GM23338 (cell line): ENCODE data around the gene TCF7L2. TPM values are rescaled to one million over a fixed set of nuclear protein-coding genes. Genes with fewer than 3 reads are reported as not detected.

Source experiments
- ATAC-seq: fragments of 200-7000 bp; cut with Tn5 transposase; 3 replicates; pipeline ENCODE4 v1.9.1; 2020
- DNase-seq: peaks from one replicate; pipeline ENCODE4 v3.0.0-alpha.2; 2015; ENCODE audit warnings: low spot score
- H2AFZ ChIP-seq: fragments of 200-600 bp; sonication (generic); 2 replicates; pipeline ENCODE4 v1.8.0; 2016; ENCODE audit warnings: antibody characterized with exemption, mild to moderate bottlenecking, moderate library complexity
- H3F3A ChIP-seq: fragments of 200-600 bp; sonication (generic); replicated peaks from 2 replicates; pipeline ENCODE4 v1.8.0; 2017; ENCODE audit warnings: antibody characterized with exemption, mixed run types, low read depth
- H3K27ac ChIP-seq: fragments of 200-600 bp; sonication (generic); 2 replicates; pipeline ENCODE4 v1.6.1; 2016; ENCODE audit warnings: low read depth
- H3K27me3 ChIP-seq: fragments of 200-600 bp; sonication (generic); 2 replicates; pipeline ENCODE4 v1.8.0; 2016; ENCODE audit warnings: mild to moderate bottlenecking, mixed run types, moderate library complexity; ENCODE audit not compliant: insufficient read depth
- H3K36me3 ChIP-seq: fragments of 200-600 bp; sonication (generic); 2 replicates; pipeline ENCODE4 v1.8.0; 2016; ENCODE audit warnings: mild to moderate bottlenecking; ENCODE audit not compliant: insufficient read depth
- H3K4me1 ChIP-seq: fragments of 200-600 bp; sonication (generic); 2 replicates; pipeline ENCODE4 v1.8.0; 2016; ENCODE audit warnings: mild to moderate bottlenecking, moderate library complexity; ENCODE audit not compliant: insufficient read depth
- H3K4me2 ChIP-seq: fragments of 200-600 bp; sonication (generic); 2 replicates; pipeline ENCODE4 v1.7.1; 2017; ENCODE audit warnings: mixed run types
- H3K4me3 ChIP-seq: fragments of 200-600 bp; sonication (generic); 2 replicates; pipeline ENCODE4 v1.6.1; 2016; ENCODE audit warnings: mixed run types
- H3K79me2 ChIP-seq: fragments of 200-600 bp; sonication (generic); replicated peaks from 2 replicates; pipeline ENCODE4 v1.8.0; 2017; ENCODE audit warnings: mild to moderate bottlenecking; ENCODE audit not compliant: insufficient read depth
- H3K9me2 ChIP-seq: fragments of 200-600 bp; sonication (generic); 2 replicates; pipeline ENCODE4 v1.8.0; 2017; ENCODE audit not compliant: insufficient read depth
- H4K20me1 ChIP-seq: fragments of 200-600 bp; sonication (generic); replicated peaks from 2 replicates; pipeline ENCODE4 v1.8.0; 2017; ENCODE audit warnings: mild to moderate bottlenecking; ENCODE audit not compliant: insufficient read depth
- H3K27ac Mint-ChIP-seq: 2 replicates; pipeline ENCODE4 v1.8.0; 2020; ENCODE audit warnings: inconsistent platforms, mild to moderate bottlenecking, moderate library complexity, mixed read lengths
- H3K27me3 Mint-ChIP-seq: 3 replicates; pipeline ENCODE4 v1.8.0; 2022; ENCODE audit warnings: low read depth, mild to moderate bottlenecking, moderate library complexity, mixed read lengths, inconsistent platforms; ENCODE audit not compliant: insufficient read depth, poor library complexity
- H3K36me3 Mint-ChIP-seq: 3 replicates; pipeline ENCODE4 v1.8.0; 2021; ENCODE audit warnings: low read depth, mild to moderate bottlenecking, inconsistent platforms, moderate library complexity, mixed read lengths
- H3K4me1 Mint-ChIP-seq: 3 replicates; pipeline ENCODE4 v1.8.0; 2020; ENCODE audit warnings: mild to moderate bottlenecking, inconsistent platforms, mixed read lengths
- H3K4me3 Mint-ChIP-seq: 3 replicates; pipeline ENCODE4 v1.8.0; 2021; ENCODE audit warnings: moderate library complexity, mild to moderate bottlenecking, inconsistent platforms, mixed read lengths
- H3K9me3 Mint-ChIP-seq: 3 replicates; pipeline ENCODE4 v1.8.0; 2020; ENCODE audit warnings: moderate library complexity, mild to moderate bottlenecking, inconsistent platforms, mixed read lengths
- CREB1 ChIP-seq: fragments of 250-450 bp; sonication (Bioruptor Pico); IDR thresholded peaks from 2 replicates; pipeline ENCODE4 v1.5.0; 2020; ENCODE audit warnings: low read depth, mild to moderate bottlenecking, moderate library complexity
- CTCF ChIP-seq, 2 experiments: fragments of 200-600 bp in 1 of 2; sonication (generic) in 1 of 2; conservative IDR thresholded peaks; 2 replicates each; pipeline versions ENCODE4 v1.5.1 to v1.6.1; 2016 to 2017; ENCODE audit warnings: antibody characterized with exemption in 2 of 2, low read depth in 2 of 2, mild to moderate bottlenecking in 2 of 2, moderate library complexity in 1 of 2
- EZH2 ChIP-seq: fragments of 200-600 bp; sonication (generic); IDR thresholded peaks from one replicate; pipeline ENCODE4 v1.8.0; 2017; ENCODE audit warnings: antibody characterized with exemption, mild to moderate bottlenecking, low read depth; ENCODE audit not compliant: unreplicated experiment
- EZH2phosphoT487 ChIP-seq: fragments of 200-600 bp; sonication (generic); IDR thresholded peaks from one replicate; pipeline ENCODE4 v1.8.1; 2018; ENCODE audit warnings: antibody characterized with exemption; ENCODE audit not compliant: unreplicated experiment
- JUNB ChIP-seq: IDR thresholded peaks from one replicate; pipeline ENCODE4 v1.6.1; 2016; ENCODE audit warnings: antibody characterized with exemption; ENCODE audit not compliant: unreplicated experiment
- NANOG ChIP-seq: IDR thresholded peaks from 2 replicates; pipeline ENCODE4 v1.6.1; 2016; ENCODE audit warnings: antibody characterized with exemption, borderline replicate concordance
- REST ChIP-seq: IDR thresholded peaks from one replicate; pipeline ENCODE4 v1.6.1; 2018; ENCODE audit warnings: antibody characterized with exemption; ENCODE audit not compliant: unreplicated experiment
- STAT1 ChIP-seq: IDR thresholded peaks from one replicate; pipeline ENCODE4 v1.6.1; 2016; ENCODE audit warnings: antibody characterized with exemption; ENCODE audit not compliant: unreplicated experiment
- ZNF114 ChIP-seq: fragments of 250-450 bp; sonication (Bioruptor Pico); IDR thresholded peaks from 2 replicates; pipeline ENCODE4 v1.5.0; 2020; ENCODE audit warnings: mild to moderate bottlenecking, moderate library complexity
- ZNF462 ChIP-seq: fragments of 250-450 bp; sonication (Bioruptor Pico); IDR thresholded peaks from 2 replicates; pipeline ENCODE4 v1.5.0; 2020; ENCODE audit warnings: mild to moderate bottlenecking, moderate library complexity
- polyA plus RNA-seq: library from polyadenylated mRNA; unstranded; fragments of >200 nt; fragmentation: Nextera tagmentation; extraction: Ambion mirVana; gene quantifications from 2 replicates; pipeline ENCODE4 v1.2.1, GENCODE V29; 2016
- total RNA-seq: library from RNA; depleted of rRNA; stranded (reverse); fragments of >200 nt; shearing (Covaris generic); gene quantifications from 2 replicates; pipeline ENCODE4 v1.2.3, GENCODE V29; 2014

The TCF7L2 gene
- total and polyA plus RNA-seq, 2 experiments from 2014 or later, result 32.2 to 80.8 TPM

DNA sequence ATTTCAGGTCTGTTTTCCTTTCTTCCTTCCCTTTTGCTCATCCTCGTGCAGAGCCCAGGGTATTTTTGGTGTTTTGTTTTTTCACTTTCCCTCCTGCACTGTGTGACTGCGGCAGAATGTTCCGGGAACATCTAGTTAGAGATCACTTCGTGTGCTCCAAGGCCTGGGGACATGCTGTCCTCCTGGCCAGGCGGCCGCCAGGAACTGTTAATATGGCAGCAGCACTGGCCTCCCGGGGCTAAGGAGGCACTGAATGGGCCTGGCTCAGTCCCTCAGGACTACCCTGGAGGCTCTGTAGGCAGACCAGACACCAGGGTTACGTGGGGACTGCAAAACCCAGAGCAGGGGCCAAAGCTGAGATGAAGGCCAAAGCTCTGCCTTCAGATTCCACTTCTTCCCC is 43.1 kb upstream of the TCF7L2 start:
- no peak overlapping the region for H3K27ac ChIP-seq
- H3K79me2 ChIP-seq, result no peaks in the 10 kb centered on the region
- no peak overlapping the region for H3K27ac Mint-ChIP-seq
- H3K27me3 ChIP-seq, result peaks cover 6% of the 10 kb centered on the region; the same call in 1 of the 2 replicates
- DNase-seq, result no peak
- no peaks in the 10 kb centered on the region for H4K20me1 ChIP-seq
- H3K4me1 ChIP-seq, result peaks cover 10% of the 10 kb centered on the region; the same call in 1 of the 2 replicates
- H3K4me3 ChIP-seq, result no peak overlapping the region
- H3K27me3 Mint-ChIP-seq, result peaks cover 7% of the 10 kb centered on the region
- no peaks in the 10 kb centered on the region for H3K9me2 ChIP-seq
- peaks cover 10% of the 10 kb centered on the region for H3K4me1 Mint-ChIP-seq
- no peak for ATAC-seq
- H3F3A ChIP-seq, result no peaks in the 10 kb centered on the region
- H3K4me3 Mint-ChIP-seq, result no peak overlapping the region
- no peaks in the 10 kb centered on the region for H3K36me3 Mint-ChIP-seq
- no peaks in the 10 kb centered on the region for H3K9me3 Mint-ChIP-seq
- no peaks in the 10 kb centered on the region for H3K36me3 ChIP-seq
- no peak for TF ChIP-seq EZH2
- TF ChIP-seq REST, result no peak
- TF ChIP-seq NANOG, result no peak
- TF ChIP-seq JUNB, result no peak
- TF ChIP-seq CREB1, result no peak
- TF ChIP-seq ZNF114 (CRISPR knock-in tag), result no peak
- H3K4me2 ChIP-seq, result no peak overlapping the region
- H2AFZ ChIP-seq, result no peak overlapping the region

- no peaks in the 10 kb centered on the region for H3K9me3 Mint-ChIP-seq
- Histone ChIP-seq H3K36me3 (no peaks in the 10 kb centered on the region), H3K4me2 (no peak overlapping the region), H4K20me1 (no peaks in the 10 kb centered on the region), H3F3A (no peaks in the 10 kb centered on the region), H3K9me2 (no peaks in the 10 kb centered on the region), H3K27ac (no peak overlapping the region), H3K27me3 (peaks cover 12% of the 10 kb centered on the region; the same call in 1 of the 2 replicates), H2AFZ (no peak overlapping the region), H3K4me1 (peaks cover 19% of the 10 kb centered on the region), H3K79me2 (no peaks in the 10 kb centered on the region), H3K4me3 (no peak overlapping the region)
- peaks cover 17% of the 10 kb centered on the region for H3K4me1 Mint-ChIP-seq
- DNase-seq, result no peak
- H3K27me3 Mint-ChIP-seq, result peaks cover 7% of the 10 kb centered on the region
- no peak overlapping the region for H3K4me3 Mint-ChIP-seq
- no peak for TF ChIP-seq ZNF462 (CRISPR knock-in tag)
- TF ChIP-seq NANOG, result no peak
- no peak for TF ChIP-seq EZH2phosphoT487
- no peak for TF ChIP-seq EZH2
- no peak for TF ChIP-seq STAT1
- TF ChIP-seq ZNF114 (CRISPR knock-in tag), result no peak
- no peak for TF ChIP-seq CTCF (conservative IDR thresholded peaks at IDR 0.05; ENCODE audit: low read depth in 2 of 2)
- no peak overlapping the region for H3K27ac Mint-ChIP-seq
- no peaks in the 10 kb centered on the region for H3K36me3 Mint-ChIP-seq
- ATAC-seq, result no peak
These were observed 42.2 kb upstream of the TCF7L2 start for GRCh38 chr10:112907893-112908292.
